HG03342 (cell line): ENCODE measurements around the gene MYADM.
"Not testable (repeated sequence)": the region's sequence is repeated elsewhere in the genome, so short reads cannot be mapped to it uniquely, and the experiment has no call there.

Experiments used
- ATAC-seq: cut with Tn5 transposase; IDR thresholded peaks from one replicate; pipeline ENCODE4 v1.9.1; 2021; ENCODE audit warnings: mild to moderate bottlenecking, moderate library complexity; ENCODE audit not compliant: unreplicated experiment

Gene MYADM

GRCh38 chr19:53868091-53868891, 608 bp downstream of the MYADM start:
- ATAC-seq, result no peak

GRCh38 chr19:53868892-53869804, 1.5 kb downstream of the MYADM start:
- ATAC-seq, result peak; percentile 34

GRCh38 chr19:53869805-53870484, 2.3 kb downstream of the MYADM start:
- ATAC-seq, result not testable (repeated sequence)

GRCh38 chr19:53870485-53870844, 2.8 kb downstream of the MYADM start:
- ATAC-seq, result no peak

GRCh38 chr19:53871454-53871853, 3.8 kb downstream of the MYADM start:
- ATAC-seq, result no peak

- no peak for ATAC-seq
Measured at GRCh38 chr19:53872762-53873161, 5.1 kb downstream of the MYADM start.

GRCh38 chr19:53873773-53874605, 6.3 kb downstream of the MYADM start:
- ATAC-seq, result no peak

- no peak for ATAC-seq
Measured at GRCh38 chr19:53874606-53874990, 6.9 kb downstream of the MYADM start.

GRCh38 chr19:53875602-53876325, 8.1 kb downstream of the MYADM start:
- ATAC-seq, result no peak

GRCh38 chr19:53876651-53877224, 9.1 kb downstream of the MYADM start:
- ATAC-seq, result no peak

- ATAC-seq, result no peak
Measured at GRCh38 chr19:53877361-53877766, 9.7 kb downstream of the MYADM start.

GRCh38 chr19:53878776-53879139, 11.1 kb downstream of the MYADM start:
- no peak for ATAC-seq

GRCh38 chr19:53879140-53880081, 11.7 kb downstream of the MYADM start:
- peak; percentile 81 for ATAC-seq

- ATAC-seq, result no peak
Measured at GRCh38 chr19:53880711-53881481, 13.2 kb downstream of the MYADM start.

- ATAC-seq, result no peak
Measured at GRCh38 chr19:53881482-53882390, 14.1 kb downstream of the MYADM start, which contains the start of gene PRKCG. TSS of gene PRKCG (plus strand) at chr19:53882197. CDS start at chr19:53882495, 298 bp downstream.

GRCh38 chr19:53882391-53883050, 14.8 kb downstream of the MYADM start:
- no peak for ATAC-seq
